Vagina (tissue), 2 donors: ENCODE measurements around the gene TNS1.

Experiments used
- POLR2A ChIP-seq, 2 donors: fragments of 450-650 bp; IDR thresholded peaks; one replicate each; pipeline ENCODE4 v1.6.1; 2017; ENCODE audit warnings: antibody characterized with exemption in 2 of 2, mild to moderate bottlenecking in 2 of 2, moderate library complexity in 2 of 2
- POLR2AphosphoS5 ChIP-seq, 2 donors: sonication (generic); formaldehyde crosslinking; IDR thresholded peaks; one replicate each; pipeline ENCODE4 v1.9.0; 2017; ENCODE audit warnings: antibody characterized with exemption in 2 of 2, mild to moderate bottlenecking in 2 of 2, low read depth in 1 of 2; ENCODE audit not compliant: insufficient read depth in 1 of 2
- TF ChIP-seq, protein P1 (sequence below), 3 experiments: fragments of 450-650 bp in 2 of 3; fragments of 200-600 bp in 1 of 3; sonication (generic) in 1 of 3; IDR thresholded peaks; one replicate each; pipeline ENCODE4 v1.5.1; 2017 to 2019; ENCODE audit warnings: antibody characterized with exemption in 3 of 3, mild to moderate bottlenecking in 2 of 3, moderate library complexity in 2 of 3

DNA sequence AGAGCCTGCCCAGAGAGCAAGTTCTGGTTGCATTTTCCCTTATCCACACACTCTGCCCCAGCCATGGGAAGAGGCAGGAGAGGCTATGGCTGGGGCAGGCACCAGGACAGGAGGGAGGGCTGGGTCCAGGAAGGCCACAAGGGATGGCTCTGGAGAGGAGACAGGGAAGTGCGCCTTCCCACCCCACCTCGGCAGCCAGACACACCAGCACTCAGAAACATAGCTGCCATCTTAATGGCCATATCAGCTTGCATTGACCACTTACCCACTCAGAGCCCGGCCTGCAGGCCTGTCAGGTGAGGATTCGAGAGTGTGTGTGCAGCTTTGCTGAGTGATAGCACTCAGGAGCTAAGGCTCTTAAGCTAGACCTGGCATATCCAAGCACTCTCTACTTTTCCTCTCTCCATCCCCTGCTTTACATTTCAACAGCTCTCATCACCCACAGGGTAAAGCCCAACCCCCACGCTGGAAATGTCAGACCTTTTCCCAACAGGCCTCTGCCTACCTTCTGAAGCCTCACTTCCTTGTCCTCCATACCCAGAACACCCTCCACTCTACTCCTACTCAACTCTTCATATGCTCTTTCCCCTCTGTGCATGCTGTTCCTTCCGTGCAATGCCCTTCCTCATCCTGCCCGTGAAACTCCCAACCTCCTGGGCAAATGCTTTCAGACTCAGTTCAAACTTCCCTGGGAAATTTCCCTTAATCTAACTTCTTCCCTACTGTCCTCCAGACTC, 147.9 kb downstream of the TNS1 start:
- TF ChIP-seq, protein P1, sequence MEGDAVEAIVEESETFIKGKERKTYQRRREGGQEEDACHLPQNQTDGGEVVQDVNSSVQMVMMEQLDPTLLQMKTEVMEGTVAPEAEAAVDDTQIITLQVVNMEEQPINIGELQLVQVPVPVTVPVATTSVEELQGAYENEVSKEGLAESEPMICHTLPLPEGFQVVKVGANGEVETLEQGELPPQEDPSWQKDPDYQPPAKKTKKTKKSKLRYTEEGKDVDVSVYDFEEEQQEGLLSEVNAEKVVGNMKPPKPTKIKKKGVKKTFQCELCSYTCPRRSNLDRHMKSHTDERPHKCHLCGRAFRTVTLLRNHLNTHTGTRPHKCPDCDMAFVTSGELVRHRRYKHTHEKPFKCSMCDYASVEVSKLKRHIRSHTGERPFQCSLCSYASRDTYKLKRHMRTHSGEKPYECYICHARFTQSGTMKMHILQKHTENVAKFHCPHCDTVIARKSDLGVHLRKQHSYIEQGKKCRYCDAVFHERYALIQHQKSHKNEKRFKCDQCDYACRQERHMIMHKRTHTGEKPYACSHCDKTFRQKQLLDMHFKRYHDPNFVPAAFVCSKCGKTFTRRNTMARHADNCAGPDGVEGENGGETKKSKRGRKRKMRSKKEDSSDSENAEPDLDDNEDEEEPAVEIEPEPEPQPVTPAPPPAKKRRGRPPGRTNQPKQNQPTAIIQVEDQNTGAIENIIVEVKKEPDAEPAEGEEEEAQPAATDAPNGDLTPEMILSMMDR (IDR thresholded peaks at IDR 0.05) = no peak
- no peak for TF ChIP-seq POLR2A (IDR thresholded peaks at IDR 0.05)
- no peak for TF ChIP-seq POLR2AphosphoS5 (IDR thresholded peaks at IDR 0.05; ENCODE audit: insufficient read depth in 1 of 2, low read depth in 1 of 2)
